MV-4-11 (cell line): ENCODE measurements around the gene BIRC3.
A peak's percentile ranks its signal among the peaks of the same experiment; 100 is the strongest.
"Not testable (repeated sequence)": the region's sequence is repeated elsewhere in the genome, so short reads cannot be mapped to it uniquely, and the experiment has no call there.

ENCODE experiments used
- DNase-seq: peaks from one replicate; lab custom pipeline; 2025; lab: John Stamatoyannopoulos, UW

Gene BIRC3

DNA sequence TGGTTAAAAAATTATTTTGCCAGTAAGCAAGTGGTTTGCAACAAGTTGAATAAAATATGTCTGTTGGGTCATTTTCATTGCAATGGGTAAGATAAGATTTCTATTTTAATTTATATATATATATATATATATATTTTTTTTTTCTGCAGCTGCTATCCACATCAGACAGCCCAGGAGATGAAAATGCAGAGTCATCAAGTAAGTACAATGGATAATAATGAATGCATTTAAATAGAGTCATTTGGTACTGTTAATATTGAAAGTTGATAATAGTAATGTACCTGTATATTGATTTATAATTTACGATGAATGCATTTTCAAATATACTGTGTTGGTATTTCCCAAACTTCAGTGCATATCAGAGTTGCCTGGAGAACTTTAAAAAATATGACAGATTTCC is 11.5 kb downstream of the BIRC3 start:
- DNase-seq, result no peak

DNA sequence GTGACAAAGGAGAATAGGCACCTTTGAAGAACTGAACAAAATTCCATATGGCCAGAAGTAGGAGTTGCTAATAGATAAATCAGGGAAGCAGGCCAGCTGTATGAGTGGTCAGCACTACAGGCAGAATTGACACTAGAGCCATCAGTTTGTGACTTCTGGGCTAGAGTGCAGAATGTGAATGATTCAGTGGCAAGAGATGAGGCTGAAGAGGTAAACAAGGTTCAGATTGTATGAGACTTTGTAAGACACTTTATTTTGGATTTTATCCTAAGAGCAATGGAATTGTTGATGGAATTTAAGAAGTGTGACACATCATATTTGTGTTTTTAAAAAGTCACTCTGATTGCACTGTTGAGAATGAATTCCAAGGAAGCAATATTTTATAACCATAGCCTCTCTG is 12.9 kb downstream of the BIRC3 start:
- DNase-seq, result no peak

DNA sequence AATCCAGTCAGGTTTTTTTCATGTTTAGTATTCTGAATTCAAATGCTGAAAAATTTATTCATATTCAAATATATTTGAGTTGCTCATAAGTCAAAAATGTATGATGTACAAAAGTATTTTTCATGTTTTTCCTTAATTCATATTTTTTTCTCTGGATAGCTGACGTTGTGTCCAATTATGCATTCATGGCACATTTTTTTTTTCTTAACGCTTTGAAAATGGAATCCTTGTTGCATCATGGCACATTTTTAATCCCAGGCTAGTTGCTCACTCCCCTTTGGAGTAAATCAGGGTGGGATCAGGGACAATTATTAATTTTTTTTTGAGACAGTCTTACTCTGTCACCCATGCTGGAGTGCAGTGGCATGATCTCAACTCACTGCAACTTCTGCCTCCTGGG is 14.1 kb downstream of the BIRC3 start:
- no peak for DNase-seq

DNA sequence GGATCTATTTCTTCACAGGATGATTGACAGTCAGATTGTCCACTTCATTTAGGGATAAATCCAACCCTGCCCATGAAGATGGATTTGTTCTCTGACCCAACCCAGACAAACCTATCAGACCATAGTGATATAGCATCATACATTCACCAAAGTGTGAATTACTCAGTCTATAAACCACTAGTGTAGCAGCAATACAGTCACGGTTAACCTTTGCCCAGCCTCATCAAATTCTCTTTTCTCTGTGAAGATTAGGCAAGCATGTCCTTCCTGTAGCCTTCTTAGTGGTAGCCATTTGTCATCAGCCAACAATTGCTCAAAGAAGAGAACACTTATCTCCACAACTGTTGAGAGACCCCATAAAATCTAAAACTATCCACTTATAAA is 15.3 kb downstream of the BIRC3 start:
- peak; percentile 4 for DNase-seq

DNA sequence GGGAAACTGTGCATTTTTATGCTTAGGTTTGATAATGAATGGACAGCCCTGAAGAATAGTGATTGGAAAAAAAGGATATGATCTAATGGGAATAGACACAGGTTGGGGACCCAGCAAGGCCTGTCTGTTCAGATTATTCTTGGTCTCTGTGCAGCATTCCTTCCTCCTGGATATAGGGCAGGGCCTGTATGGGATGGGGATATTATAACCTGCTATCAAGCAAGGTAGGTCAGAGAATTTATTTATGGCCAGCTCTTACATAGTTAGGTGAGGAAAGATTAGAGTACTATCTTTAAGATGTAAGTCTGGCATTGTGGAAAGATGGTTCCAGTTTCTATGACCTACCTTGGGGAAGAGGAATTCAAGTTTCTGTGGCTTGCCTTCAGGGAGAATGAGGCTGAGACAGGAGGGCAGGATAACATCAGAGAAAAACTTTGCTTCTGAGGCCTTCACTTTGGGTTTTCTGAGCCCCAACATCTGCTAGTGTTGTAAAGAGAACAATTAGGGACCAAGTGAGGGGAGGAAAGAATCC is 21.3 kb downstream of the BIRC3 start:
- no peak for DNase-seq

GRCh38 chr11:102341311-102341710 is 24.0 kb downstream of the BIRC3 start:
- DNase-seq, result not testable (repeated sequence)

- DNase-seq, result peak; percentile 62
These were observed 24.6 kb downstream of the BIRC3 start for GRCh38 chr11:102341844-102342318.

DNA sequence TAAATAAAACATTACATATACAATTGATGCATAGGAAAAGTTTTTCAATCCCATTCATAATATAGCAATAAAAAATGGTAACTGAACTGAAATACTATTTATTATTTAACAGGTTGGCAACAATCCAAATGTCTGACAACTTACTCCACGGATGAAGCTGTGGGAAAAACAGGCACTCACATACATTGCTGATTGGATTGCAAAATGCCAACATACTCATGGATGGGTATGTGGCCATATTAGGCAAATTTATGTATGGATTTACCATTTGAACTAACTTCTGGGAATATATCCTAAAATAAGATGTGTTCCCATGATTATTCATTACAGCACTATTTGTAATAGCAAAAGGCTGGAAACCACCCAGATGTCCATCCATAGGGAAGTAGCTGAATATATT is 26.5 kb downstream of the BIRC3 start:
- DNase-seq, result no peak

- no peak for DNase-seq
These were observed 28.6 kb downstream of the BIRC3 start for GRCh38 chr11:102345904-102346303.

GRCh38 chr11:102346456-102346747 is 29.1 kb downstream of the BIRC3 start:
- no peak for DNase-seq

DNA sequence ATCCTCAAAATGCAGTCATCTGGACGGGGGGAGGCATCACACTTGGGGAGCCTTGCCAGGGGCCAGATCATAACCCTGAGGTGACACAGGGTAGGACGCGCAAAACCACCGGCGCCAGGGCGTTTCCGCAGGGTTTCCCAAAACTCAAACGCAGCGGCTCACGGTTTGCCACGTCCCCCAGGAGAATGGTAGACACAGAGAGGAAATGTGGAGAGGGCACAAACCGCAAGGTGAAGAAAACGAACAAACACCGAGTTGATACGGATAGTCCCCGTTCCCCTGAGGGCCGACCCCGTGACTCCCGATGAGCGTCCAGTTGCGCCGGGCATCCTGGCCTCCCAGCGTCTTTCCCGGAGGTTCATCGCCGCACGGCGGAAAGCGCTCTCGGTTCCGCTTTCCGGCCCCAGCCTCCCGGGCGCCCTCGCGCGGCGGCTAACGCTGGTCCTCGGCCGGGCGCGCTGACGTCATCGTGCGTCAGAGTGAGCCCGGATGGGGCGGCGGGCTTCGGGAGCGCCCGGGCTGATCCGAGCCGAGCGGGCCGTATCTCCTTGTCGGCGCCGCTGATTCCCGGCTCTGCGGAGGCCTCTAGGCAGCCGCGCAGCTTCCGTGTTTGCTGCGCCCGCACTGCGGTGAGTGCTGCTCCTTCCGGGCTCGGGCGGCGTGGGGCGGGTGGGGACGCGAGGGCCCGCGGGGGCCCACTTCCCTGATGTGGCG is 29.6 kb downstream of the BIRC3 start, which contains the start of gene BIRC2:
Gene BIRC2, plus strand, starts transcription at position 467 of the 714 bp plus-strand sequence. CDS start 2,641 bp downstream, outside the sequence.
- DNase-seq, result peak; percentile 91

DNA sequence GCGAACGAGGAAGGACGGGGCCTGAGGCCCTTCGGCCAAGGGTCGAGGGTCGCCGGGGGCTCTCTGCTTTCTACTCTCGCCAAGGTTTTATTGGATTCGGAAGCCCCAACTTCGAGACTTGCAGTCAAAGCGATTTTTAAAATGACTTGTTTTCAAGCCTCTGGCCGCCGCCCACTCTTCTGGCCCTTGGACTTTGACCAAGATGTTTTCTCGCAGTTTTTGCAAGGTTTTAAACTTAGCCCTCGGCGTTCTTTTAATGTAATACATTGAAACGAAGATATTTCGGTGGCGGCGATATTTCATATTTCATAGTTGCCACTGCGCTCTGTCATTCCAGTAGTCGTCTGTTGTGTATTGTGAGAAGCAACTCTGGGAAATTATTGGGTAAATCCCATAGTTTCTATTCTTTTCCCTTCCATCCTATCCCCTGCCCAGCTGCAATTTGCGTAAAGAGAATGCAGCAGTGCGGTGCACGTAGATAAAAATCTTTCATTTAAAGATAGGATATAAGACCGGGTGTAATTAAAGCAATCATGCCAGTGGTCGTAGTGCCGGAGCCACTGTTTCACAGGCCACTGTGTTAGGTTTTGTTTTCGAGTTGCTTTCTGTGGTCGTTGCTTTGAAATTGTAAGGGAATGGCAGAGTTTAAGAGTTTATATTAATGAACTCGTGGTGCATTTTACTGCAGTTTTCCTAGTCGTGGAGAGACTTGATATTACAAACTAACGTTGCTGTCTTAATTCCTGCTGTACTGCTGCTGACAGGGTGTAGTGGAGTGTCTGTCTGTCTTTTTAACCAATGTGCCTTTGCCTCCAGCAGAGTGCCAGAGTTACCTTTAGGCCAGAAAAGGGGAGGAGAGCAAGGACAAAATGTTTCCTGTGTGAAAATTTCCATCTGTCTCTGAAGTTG is 30.4 kb downstream of the BIRC3 start:
- peak; percentile 20 for DNase-seq

- DNase-seq, result no peak
These were observed 39.8 kb downstream of the BIRC3 start for GRCh38 chr11:102357116-102357515.

GRCh38 chr11:102359372-102359771 is 42.1 kb downstream of the BIRC3 start:
- no peak for DNase-seq

GRCh38 chr11:102360681-102361080 is 43.4 kb downstream of the BIRC3 start:
- no peak for DNase-seq

GRCh38 chr11:102361086-102362031 is 44.1 kb downstream of the BIRC3 start:
- no peak for DNase-seq

GRCh38 chr11:102364991-102365390 is 47.7 kb downstream of the BIRC3 start:
- no peak for DNase-seq

DNA sequence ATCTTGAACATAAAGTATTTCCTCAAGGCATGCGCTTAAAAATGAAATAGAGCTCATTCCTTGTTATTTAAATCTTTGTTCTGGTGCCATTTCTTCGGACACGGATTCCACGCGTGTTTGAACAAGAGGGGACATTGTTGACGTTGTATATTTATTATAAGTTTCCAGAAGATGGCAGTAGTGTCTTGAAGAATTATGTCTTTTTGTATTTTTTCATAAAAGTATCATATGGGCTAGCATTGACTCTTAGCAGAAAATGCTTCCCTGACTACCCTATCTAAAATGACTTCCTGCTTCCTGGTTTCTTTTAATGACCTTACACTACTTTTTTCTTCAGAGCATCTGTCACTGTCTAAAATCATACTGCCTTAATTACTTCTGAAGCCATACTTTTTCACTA is 50.1 kb downstream of the BIRC3 start:
- peak; percentile 50 for DNase-seq

DNA sequence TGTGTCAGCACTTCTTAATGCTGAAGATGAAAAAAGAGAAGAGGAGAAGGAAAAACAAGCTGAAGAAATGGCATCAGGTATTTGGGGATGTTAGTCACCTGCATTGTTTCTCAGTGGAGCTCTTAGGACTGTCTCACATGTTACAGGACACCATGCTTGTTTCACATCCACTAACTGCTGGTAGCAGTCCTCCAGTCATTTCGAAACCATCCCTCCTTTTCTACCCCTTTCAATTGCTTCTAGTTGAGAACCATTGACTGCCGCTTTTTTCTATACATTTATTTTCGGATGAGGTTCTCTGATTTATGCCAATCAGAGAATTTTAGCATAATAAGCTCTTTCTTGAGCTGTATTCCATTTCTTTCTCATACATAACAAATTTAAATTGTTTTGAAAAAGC is 51.2 kb downstream of the BIRC3 start:
- DNase-seq, result peak; percentile 64

GRCh38 chr11:102374633-102375424 is 57.5 kb downstream of the BIRC3 start:
- not testable (repeated sequence) for DNase-seq
